SK-N-SH (cell line): Measurements from ENCODE around the gene TCEAL4. TPM values are rescaled to one million over a fixed set of nuclear protein-coding genes. Genes with fewer than 3 reads are reported as not detected.

Experiments used
- CTCF ChIA-PET: fragments of 300-600, 350-600 bp; formaldehyde crosslinking; extraction: SDS; loops from one replicate; lab custom pipeline; 2021; lab: Yijun Ruan, JAX
- POLR2A ChIA-PET: fragments of 350-600 bp; sonication (Branson Sonifier 250); formaldehyde crosslinking; extraction: SDS; loops from one replicate; lab custom pipeline; 2020; ENCODE audit warnings: antibody characterized with exemption, inconsistent platforms; lab: Yijun Ruan, JAX
- DNase-seq: peaks from one replicate; pipeline ENCODE4 v3.0.0; 2012
- H2AFZ ChIP-seq: fragments of 200-600 bp; sonication (generic); 2 replicates; pipeline ENCODE4 v1.8.1; 2016; ENCODE audit warnings: antibody characterized with exemption, mild to moderate bottlenecking, low read depth
- H3F3A ChIP-seq: fragments of 200-600 bp; sonication (generic); replicated peaks from 2 replicates; pipeline ENCODE3; 2016; ENCODE audit warnings: antibody characterized with exemption, mild to moderate bottlenecking; ENCODE audit not compliant: insufficient read depth
- H3K27ac ChIP-seq, 2 experiments: fragments of 200-500 bp in 1 of 2; fragments of 200-600 bp in 1 of 2; sonication (Bioruptor generic) in 1 of 2; sonication (generic), shearing (Covaris generic) in 1 of 2; 2 replicates each; pipeline versions ENCODE4 v1.5.1 to v1.6.1; 2014 to 2016; ENCODE audit warnings: low read depth in 2 of 2, inconsistent platforms in 1 of 2, low read length in 1 of 2, mild to moderate bottlenecking in 1 of 2, mixed read lengths in 1 of 2
- H3K27me3 ChIP-seq: fragments of 200-600 bp; sonication (generic), shearing (Covaris generic); 2 replicates; pipeline ENCODE4 v1.6.1; 2016; ENCODE audit warnings: mixed run types; ENCODE audit not compliant: insufficient read depth
- H3K36me3 ChIP-seq, 2 experiments: fragments of 200-500 bp in 1 of 2; fragments of 200-600 bp in 1 of 2; sonication (Bioruptor generic) in 1 of 2; sonication (generic) in 1 of 2; replicated peaks in 1 of 2; 2 replicates each; pipeline versions ENCODE3 to v1.5.1; 2014 to 2016; ENCODE audit warnings: low read length in 1 of 2, mild to moderate bottlenecking in 1 of 2; ENCODE audit not compliant: insufficient read depth in 2 of 2, control insufficient read depth in 1 of 2
- H3K4me1 ChIP-seq, 2 experiments: fragments of 200-500 bp in 1 of 2; fragments of 200-600 bp in 1 of 2; sonication (Bioruptor generic) in 1 of 2; sonication (generic), shearing (Covaris generic) in 1 of 2; 2 replicates each; pipeline versions ENCODE4 v1.5.1 to v1.6.1; 2014 to 2016; ENCODE audit warnings: low read depth in 1 of 2, low read length in 1 of 2, mixed run types in 1 of 2; ENCODE audit not compliant: insufficient read depth in 2 of 2, control insufficient read depth in 1 of 2
- H3K4me2 ChIP-seq: fragments of 200-600 bp; sonication (generic), shearing (Covaris generic); 2 replicates; pipeline ENCODE4 v1.6.1; 2017; ENCODE audit warnings: mixed run types
- H3K4me3 ChIP-seq, 2 experiments: fragments of 200-500 bp in 1 of 2; fragments of 200-600 bp in 1 of 2; sonication (Bioruptor generic) in 1 of 2; sonication (generic), shearing (Covaris generic) in 1 of 2; 2 replicates each; pipeline versions ENCODE4 v1.5.1 to v1.8.1; 2014 to 2016; ENCODE audit warnings: low read depth in 2 of 2, inconsistent platforms in 1 of 2, low read length in 1 of 2, mild to moderate bottlenecking in 1 of 2, mixed read lengths in 1 of 2, moderate library complexity in 1 of 2
- H3K79me2 ChIP-seq: fragments of 200-600 bp; sonication (generic); 2 replicates; pipeline ENCODE4 v1.8.1; 2017; ENCODE audit warnings: mild to moderate bottlenecking; ENCODE audit not compliant: insufficient read depth
- H3K9ac ChIP-seq: fragments of 200-600 bp; sonication (generic); 2 replicates; pipeline ENCODE4 v1.6.1; 2017; ENCODE audit warnings: mixed run types
- H3K9me2 ChIP-seq: fragments of 200-600 bp; sonication (generic); 2 replicates; pipeline ENCODE4 v1.6.1; 2017; ENCODE audit warnings: mixed run types
- H3K9me3 ChIP-seq: fragments of 200-600 bp; sonication (generic); 2 replicates; pipeline ENCODE4 v1.6.1; 2017; ENCODE audit warnings: mixed run types, mild to moderate bottlenecking, moderate library complexity
- H4K20me1 ChIP-seq: fragments of 200-600 bp; sonication (generic); 2 replicates; pipeline ENCODE4 v1.6.1; 2017; ENCODE audit warnings: mild to moderate bottlenecking, mixed run types; ENCODE audit not compliant: insufficient read depth
- CHD2 ChIP-seq: fragments of 150-350 bp; IDR thresholded peaks from 2 replicates; pipeline ENCODE4 v1.6.1; 2018; ENCODE audit warnings: low read length; ENCODE audit not compliant: partially characterized antibody
- CTCF ChIP-seq: fragments of 200-600 bp; sonication (generic); IDR thresholded peaks from 2 replicates; pipeline ENCODE4 v1.6.1; 2017; ENCODE audit warnings: antibody characterized with exemption, mild to moderate bottlenecking, moderate library complexity
- FOXJ3 ChIP-seq: sonication (generic); formaldehyde crosslinking; IDR thresholded peaks from 2 replicates; pipeline ENCODE4 v1.5.1; 2020; ENCODE audit warnings: mild to moderate bottlenecking, missing genetic modification reagents
- FOXM1 ChIP-seq: IDR thresholded peaks from 2 replicates; pipeline ENCODE4 v1.4.0; 2012; ENCODE audit warnings: low read depth, mild to moderate bottlenecking
- GABPA ChIP-seq: IDR thresholded peaks from 2 replicates; pipeline ENCODE4 v1.4.0; 2012; ENCODE audit warnings: low read depth, mild to moderate bottlenecking
- GATA2 ChIP-seq: sonication (generic); formaldehyde crosslinking; IDR thresholded peaks from 2 replicates; pipeline ENCODE4 v1.5.0; 2020; ENCODE audit warnings: mild to moderate bottlenecking, missing genetic modification reagents
- IRF3 ChIP-seq: fragments of 150-350 bp; IDR thresholded peaks from 2 replicates; pipeline ENCODE4 v1.6.1; 2016; ENCODE audit warnings: mild to moderate bottlenecking, low read depth, low read length
- JUND ChIP-seq: IDR thresholded peaks from 2 replicates; pipeline ENCODE4 v1.4.0; 2012
- MAX ChIP-seq: IDR thresholded peaks from 2 replicates; pipeline ENCODE4 v1.4.0; 2012; ENCODE audit warnings: low read depth
- MXI1 ChIP-seq: IDR thresholded peaks from 2 replicates; pipeline ENCODE4 v1.6.1; 2012; ENCODE audit warnings: mild to moderate bottlenecking, low read depth, low read length, improper control_type of control experiment
- NRF1 ChIP-seq: IDR thresholded peaks from 2 replicates; pipeline ENCODE4 v1.6.1; 2012; ENCODE audit warnings: low read depth, mild to moderate bottlenecking, low read length
- RCOR1 ChIP-seq: fragments of 150-350 bp; IDR thresholded peaks from 2 replicates; pipeline ENCODE4 v1.6.1; 2017; ENCODE audit warnings: antibody characterized with exemption, low read length
- RFX5 ChIP-seq: IDR thresholded peaks from 2 replicates; pipeline ENCODE4 v1.6.1; 2012; ENCODE audit warnings: mild to moderate bottlenecking, improper control_type of control experiment, low read length
- SIN3A ChIP-seq: IDR thresholded peaks from 2 replicates; pipeline ENCODE4 v1.6.1; 2012; ENCODE audit warnings: low read depth, mild to moderate bottlenecking, low read length, moderate library complexity, borderline replicate concordance
- SMC3 ChIP-seq: IDR thresholded peaks from 2 replicates; pipeline ENCODE4 v1.6.1; 2012; ENCODE audit warnings: low read depth, low read length, improper control_type of control experiment
- TAF1 ChIP-seq: IDR thresholded peaks from 2 replicates; pipeline ENCODE4 v1.6.1; 2012; ENCODE audit warnings: low read depth, mild to moderate bottlenecking, low read length, moderate library complexity, borderline replicate concordance
- TCF12 ChIP-seq: IDR thresholded peaks from 2 replicates; pipeline ENCODE4 v1.4.0; 2012
- USF2 ChIP-seq: fragments of 150-350 bp; IDR thresholded peaks from 2 replicates; pipeline ENCODE4 v1.6.1; 2017; ENCODE audit warnings: antibody characterized with exemption, low read length, low read depth, borderline replicate concordance
- WGBS: methylation state at CpG from one replicate; pipeline ENCODE4 v1.1.6; 2017; ENCODE audit warnings: low lambda C conversion rate; 5-methylcytosine and 5-hydroxymethylcytosine counted together
- polyA plus RNA-seq, 3 experiments: library from polyadenylated mRNA; depleted of rRNA; stranded (reverse); fragments of >200 nt; gene quantifications; 2 replicates each; pipeline ENCODE4 v1.2.3, GENCODE V29; 2012

TCEAL4 gene
- polyA plus RNA-seq, 1 of the 3 experiments (the other 2 are of a cell fraction), result 39.1 TPM

- no peak for TF ChIP-seq TCF12
- TF ChIP-seq TAF1, result no peak; the same call in 1 of the 2 replicates
- TF ChIP-seq MAX, result peak; percentile 76
- TF ChIP-seq SMC3, result peak; percentile 41; the same call in 1 of the 2 replicates
- no peak for TF ChIP-seq GABPA
- TF ChIP-seq FOXM1, result no peak
- no peak for TF ChIP-seq IRF3
- TF ChIP-seq NRF1, result no peak
- no peak for TF ChIP-seq USF2
- no peak for TF ChIP-seq RFX5
Measured at GRCh38 chrX:103629318-103630170, 44.2 kb downstream of the TCEAL4 start (continued).

- DNase-seq, result no peak
- POLR2A ChIA-PET, result interaction anchor here (0.5 to 1.9 kb wide), 3 partner anchors 9 to 57 kb away, joined by 3 to 7 read pairs (median 7); partner anchors contain the start of gene MORF4L2
- TF ChIP-seq JUND (no peak), FOXM1 (no peak), SIN3A (no peak), TAF1 (no peak), CTCF (no peak), MXI1 (no peak), FOXJ3 (no peak), CHD2 (no peak), GATA2 (CRISPR knock-in tag) (no peak), GABPA (no peak), SMC3 (no peak), TCF12 (no peak), RCOR1 (no peak)
- Histone ChIP-seq H3K9me2 (no peaks in the 10 kb centered on the region), H3K4me1 (peaks cover 1 to 3% of the 10 kb centered on the region in 2 experiments; a peak in 3 of 4 replicates), H4K20me1 (no peaks in the 10 kb centered on the region), H3K9ac (peak overlapping the region; percentile 79), H3K36me3 (no peaks in the 10 kb centered on the region), H3K9me3 (no peaks in the 10 kb centered on the region), H3K79me2 (peaks cover 6% of the 10 kb centered on the region; the same call in 1 of the 2 replicates), H2AFZ (peak overlapping the region; percentile 60; the same call in 1 of the 2 replicates), H3K27ac (peak overlapping the region; percentile 86 to 92), H3K4me2 (peak overlapping the region; percentile 82), H3K4me3 (peak overlapping the region; percentile 62 to 67), H3F3A (peaks cover 14% of the 10 kb centered on the region), H3K27me3 (no peaks in the 10 kb centered on the region; the same call in 1 of the 2 replicates)
- 24% methylated on average over 6 of the region's 6 CpGs for WGBS
- CTCF ChIA-PET, result interaction anchor here (0.5 to 1.9 kb wide), 27 partner anchors 8 to 274 kb away, joined by 3 to 13 read pairs (median 3); partner anchors contain the start of genes MORF4L2, TCEAL3 and TCEAL9
Measured at GRCh38 chrX:103630171-103630511, 44.8 kb downstream of the TCEAL4 start.
